HG03095 (cell line): ENCODE data around the gene ACYP2.
"Not testable (repeated sequence)": the region's sequence is repeated elsewhere in the genome, so short reads cannot be mapped to it uniquely, and the experiment has no call there.

Experiments used
- ATAC-seq: cut with Tn5 transposase; IDR thresholded peaks from one replicate; pipeline ENCODE4 v1.9.1; 2021; ENCODE audit warnings: moderate library complexity; ENCODE audit not compliant: unreplicated experiment

The ACYP2 gene

GRCh38 chr2:54115284-54116137 is at the start of gene ACYP2:
TSS of gene ACYP2 (plus strand) at chr2:54115615.
- ATAC-seq = peak; percentile 83

- no peak for ATAC-seq
Observed at GRCh38 chr2:54065891-54066290, 49.5 kb upstream of the ACYP2 start.

- no peak for ATAC-seq
Observed at GRCh38 chr2:54067851-54068375, 47.5 kb upstream of the ACYP2 start.

GRCh38 chr2:54072483-54072882 is 42.9 kb upstream of the ACYP2 start:
- ATAC-seq = not testable (repeated sequence)

- ATAC-seq = peak; percentile 72
Observed at GRCh38 chr2:54073796-54074195, 41.6 kb upstream of the ACYP2 start.

GRCh38 chr2:54074606-54075341 is 40.6 kb upstream of the ACYP2 start:
- ATAC-seq = no peak

GRCh38 chr2:54076586-54076985 is 38.8 kb upstream of the ACYP2 start:
- no peak for ATAC-seq

- no peak for ATAC-seq
Observed at GRCh38 chr2:54077088-54077900, 38.1 kb upstream of the ACYP2 start.

- no peak for ATAC-seq
Observed at GRCh38 chr2:54079331-54079730, 36.1 kb upstream of the ACYP2 start.

GRCh38 chr2:54081574-54081973 is 33.8 kb upstream of the ACYP2 start:
- ATAC-seq = peak; percentile 97

GRCh38 chr2:54083021-54083420 is 32.4 kb upstream of the ACYP2 start:
- no peak for ATAC-seq

- no peak for ATAC-seq
Observed at GRCh38 chr2:54083445-54083844, 32.0 kb upstream of the ACYP2 start.

- no peak for ATAC-seq
Observed at GRCh38 chr2:54084600-54084999, 30.8 kb upstream of the ACYP2 start.

- no peak for ATAC-seq
Observed at GRCh38 chr2:54085069-54085468, 30.3 kb upstream of the ACYP2 start.

GRCh38 chr2:54086157-54086556 is 29.3 kb upstream of the ACYP2 start:
- ATAC-seq = no peak

GRCh38 chr2:54088191-54088634 is 27.2 kb upstream of the ACYP2 start:
- no peak for ATAC-seq

- ATAC-seq = no peak
Observed at GRCh38 chr2:54088719-54089118, 26.7 kb upstream of the ACYP2 start.

GRCh38 chr2:54090521-54091117 is 24.8 kb upstream of the ACYP2 start:
- no peak for ATAC-seq

GRCh38 chr2:54092940-54093339 is 22.5 kb upstream of the ACYP2 start:
- peak; percentile 42 for ATAC-seq

- not testable (repeated sequence) for ATAC-seq
Observed at GRCh38 chr2:54095406-54095805, 20.0 kb upstream of the ACYP2 start.

- ATAC-seq = not testable (repeated sequence)
Observed at GRCh38 chr2:54096141-54096540, 19.3 kb upstream of the ACYP2 start.
